ENCODE data around the gene MASP1.

DNA sequence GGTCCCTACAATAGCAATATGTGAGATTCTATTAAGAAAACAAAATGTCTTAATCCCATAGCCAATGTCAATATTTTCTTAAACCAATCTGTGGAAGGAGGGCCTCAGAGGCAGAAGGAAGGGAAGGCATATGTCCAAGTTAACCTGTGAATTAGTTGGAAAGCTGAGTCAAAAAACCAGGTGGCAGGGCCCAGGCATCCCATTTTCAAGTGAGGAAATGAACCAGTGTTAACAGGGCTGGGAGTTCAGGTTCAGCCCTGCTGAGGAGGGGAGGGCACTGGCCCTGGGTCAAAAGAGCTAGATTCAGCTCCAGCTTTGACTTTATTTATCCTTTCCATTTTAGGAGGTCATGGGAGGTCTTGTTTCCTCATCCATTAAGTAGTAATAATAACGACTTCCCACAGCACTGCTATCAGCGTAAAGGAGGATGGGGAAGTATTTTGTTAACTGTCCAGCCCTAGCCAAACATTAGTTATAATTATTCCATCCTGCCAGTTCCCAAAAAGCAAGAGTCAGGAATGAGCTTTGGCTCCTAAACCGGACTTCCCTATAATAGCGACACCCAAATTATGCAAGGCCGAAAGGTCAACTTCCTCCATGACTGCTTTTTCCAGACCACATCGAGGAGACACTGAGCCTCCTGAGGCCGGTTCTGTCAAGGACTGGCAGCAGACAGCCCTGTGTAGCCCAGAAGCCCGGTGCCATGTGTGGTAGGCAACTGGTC is 3.2 kb downstream of the MASP1 start:
- TF ChIP-seq, protein P1, sequence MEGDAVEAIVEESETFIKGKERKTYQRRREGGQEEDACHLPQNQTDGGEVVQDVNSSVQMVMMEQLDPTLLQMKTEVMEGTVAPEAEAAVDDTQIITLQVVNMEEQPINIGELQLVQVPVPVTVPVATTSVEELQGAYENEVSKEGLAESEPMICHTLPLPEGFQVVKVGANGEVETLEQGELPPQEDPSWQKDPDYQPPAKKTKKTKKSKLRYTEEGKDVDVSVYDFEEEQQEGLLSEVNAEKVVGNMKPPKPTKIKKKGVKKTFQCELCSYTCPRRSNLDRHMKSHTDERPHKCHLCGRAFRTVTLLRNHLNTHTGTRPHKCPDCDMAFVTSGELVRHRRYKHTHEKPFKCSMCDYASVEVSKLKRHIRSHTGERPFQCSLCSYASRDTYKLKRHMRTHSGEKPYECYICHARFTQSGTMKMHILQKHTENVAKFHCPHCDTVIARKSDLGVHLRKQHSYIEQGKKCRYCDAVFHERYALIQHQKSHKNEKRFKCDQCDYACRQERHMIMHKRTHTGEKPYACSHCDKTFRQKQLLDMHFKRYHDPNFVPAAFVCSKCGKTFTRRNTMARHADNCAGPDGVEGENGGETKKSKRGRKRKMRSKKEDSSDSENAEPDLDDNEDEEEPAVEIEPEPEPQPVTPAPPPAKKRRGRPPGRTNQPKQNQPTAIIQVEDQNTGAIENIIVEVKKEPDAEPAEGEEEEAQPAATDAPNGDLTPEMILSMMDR (IDR thresholded peaks at IDR 0.05) = no peak
- TF ChIP-seq POLR2AphosphoS2 (conservative IDR thresholded peaks at IDR 0.05; ENCODE audit: low read length) = no peak
- no peak for TF ChIP-seq POLR2A (IDR thresholded peaks at IDR 0.05; ENCODE audit: low read length)
- TF ChIP-seq SREBF2 (IDR thresholded peaks at IDR 0.05) = no peak
- TF ChIP-seq MAFK (IDR thresholded peaks at IDR 0.05; ENCODE audit: partially characterized antibody) = no peak
- TF ChIP-seq, protein P2, sequence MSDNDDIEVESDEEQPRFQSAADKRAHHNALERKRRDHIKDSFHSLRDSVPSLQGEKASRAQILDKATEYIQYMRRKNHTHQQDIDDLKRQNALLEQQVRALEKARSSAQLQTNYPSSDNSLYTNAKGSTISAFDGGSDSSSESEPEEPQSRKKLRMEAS (IDR thresholded peaks at IDR 0.05) = no peak
- TF ChIP-seq HEYL (CRISPR knock-in tag; IDR thresholded peaks at IDR 0.05) = no peak
- no peak for TF ChIP-seq RAD21 (conservative IDR thresholded peaks at IDR 0.05 in 1 of 2, IDR thresholded peaks at IDR 0.05 in 1 of 2)
- TF ChIP-seq EP300 (IDR thresholded peaks at IDR 0.05) = no peak
- no peak for TF ChIP-seq JUN (IDR thresholded peaks at IDR 0.05)
- no peak for TF ChIP-seq MAZ (IDR thresholded peaks at IDR 0.05; ENCODE audit: borderline replicate concordance, low read depth, low read length)
- no peak for TF ChIP-seq RNF2 (IDR thresholded peaks at IDR 0.05; ENCODE audit: borderline replicate concordance, low read depth)
- TF ChIP-seq CBX8 (IDR thresholded peaks at IDR 0.05) = no peak
